WTC11 (cell line): ENCODE results near the gene FAM111B. TPM values are rescaled to one million over a fixed set of nuclear protein-coding genes. Genes with fewer than 3 reads are reported as not detected.

Source experiments
- ATAC-seq: fragments of 200-7000 bp; cut with Tn5 transposase; 2 replicates; pipeline ENCODE4 v1.10.0; 2021; ENCODE audit warnings: mild to moderate bottlenecking, moderate library complexity
- CTCF ChIA-PET: fragments of 300-600 bp; sonication (Branson Sonifier 250); formaldehyde crosslinking; loops from one replicate; lab custom pipeline; 2021; ENCODE audit warnings: antibody characterized with exemption; lab: Charles Lee
- POLR2A ChIA-PET: fragments of 350-600 bp; sonication (Branson Sonifier 250); formaldehyde crosslinking; loops from one replicate; lab custom pipeline; 2021; ENCODE audit warnings: antibody characterized with exemption; lab: Charles Lee
- DNase-seq: peaks from one replicate; pipeline ENCODE4 v3.0.0; 2021; ENCODE audit warnings: low spot score
- H3K27ac Mint-ChIP-seq: 2 replicates; pipeline ENCODE4 v1.8.0; 2021; ENCODE audit warnings: mixed read lengths
- H3K27me3 Mint-ChIP-seq: 2 replicates; pipeline ENCODE4 v1.8.0; 2021; ENCODE audit warnings: low read depth, mild to moderate bottlenecking, moderate library complexity, mixed read lengths
- H3K36me3 Mint-ChIP-seq: 2 replicates; pipeline ENCODE4 v1.8.0; 2021; ENCODE audit warnings: mixed read lengths
- H3K4me1 Mint-ChIP-seq: 2 replicates; pipeline ENCODE4 v1.8.0; 2022; ENCODE audit warnings: mixed read lengths
- H3K4me3 Mint-ChIP-seq: 2 replicates; pipeline ENCODE4 v1.8.0; 2021; ENCODE audit warnings: mild to moderate bottlenecking, moderate library complexity, mixed read lengths
- H3K9me3 Mint-ChIP-seq: 2 replicates; pipeline ENCODE4 v1.8.0; 2021; ENCODE audit warnings: mixed read lengths
- CBFB ChIP-seq: sonication (generic); formaldehyde crosslinking; IDR thresholded peaks from 2 replicates; pipeline ENCODE4 v1.8.1; 2022; ENCODE audit warnings: mild to moderate bottlenecking, low read depth, missing genetic modification reagents
- FOXP1 ChIP-seq: sonication (generic); formaldehyde crosslinking; IDR thresholded peaks from 2 replicates; pipeline ENCODE4 v1.8.0; 2022; ENCODE audit warnings: missing genetic modification reagents, mild to moderate bottlenecking, moderate library complexity, borderline replicate concordance
- GTF2I ChIP-seq: fragments of 250-450 bp; sonication (Bioruptor Pico); conservative IDR thresholded peaks from 2 replicates; pipeline ENCODE4 v1.4.0; 2021; ENCODE audit warnings: mild to moderate bottlenecking
- HMGA2 ChIP-seq: fragments of 250-450 bp; sonication (Bioruptor Pico); IDR thresholded peaks from 2 replicates; pipeline ENCODE4 v1.4.0; 2021; ENCODE audit warnings: mild to moderate bottlenecking, moderate library complexity
- MXD4 ChIP-seq: fragments of 250-450 bp; sonication (Bioruptor Pico); IDR thresholded peaks from 2 replicates; pipeline ENCODE4 v1.8.0; 2021; ENCODE audit warnings: mild to moderate bottlenecking, moderate library complexity, borderline replicate concordance
- NFATC4 ChIP-seq: fragments of 250-450 bp; sonication (Bioruptor Pico); IDR thresholded peaks from 2 replicates; pipeline ENCODE4 v1.9.0; 2021; ENCODE audit warnings: mild to moderate bottlenecking
- NFYB ChIP-seq: sonication (generic); formaldehyde crosslinking; conservative IDR thresholded peaks from 2 replicates; pipeline ENCODE4 v1.8.0; 2022; ENCODE audit warnings: low read depth, missing genetic modification reagents
- NR1H2 ChIP-seq: sonication (generic); formaldehyde crosslinking; IDR thresholded peaks from 2 replicates; pipeline ENCODE4 v1.9.0; 2021; ENCODE audit warnings: mild to moderate bottlenecking, moderate library complexity, missing genetic modification reagents
- SP1 ChIP-seq: sonication (generic); formaldehyde crosslinking; conservative IDR thresholded peaks from 2 replicates; pipeline ENCODE4 v1.8.1; 2022; ENCODE audit warnings: missing genetic modification reagents
- TP53 ChIP-seq: sonication (generic); formaldehyde crosslinking; IDR thresholded peaks from 2 replicates; pipeline ENCODE4 v1.8.1; 2023; ENCODE audit warnings: mild to moderate bottlenecking, missing genetic modification reagents
- ZNF396 ChIP-seq: fragments of 250-450 bp; sonication (Bioruptor Pico); IDR thresholded peaks from 2 replicates; pipeline ENCODE4 v1.8.0; 2021; ENCODE audit warnings: mild to moderate bottlenecking, moderate library complexity, borderline replicate concordance
- ZNF416 ChIP-seq: fragments of 250-450 bp; sonication (Bioruptor Pico); IDR thresholded peaks from 2 replicates; pipeline ENCODE4 v1.9.0; 2021; ENCODE audit warnings: mild to moderate bottlenecking, inconsistent platforms
- ZSCAN18 ChIP-seq: fragments of 250-450 bp; sonication (Bioruptor Pico); IDR thresholded peaks from 2 replicates; pipeline ENCODE4 v2.1.2; 2022; ENCODE audit warnings: mild to moderate bottlenecking, moderate library complexity
- total RNA-seq: library from RNA; stranded (reverse); gene quantifications from 3 replicates; pipeline ENCODE4 v1.2.3, GENCODE V29; 2021
- TF ChIP-seq, protein P1 (sequence below): sonication (generic); formaldehyde crosslinking; IDR thresholded peaks from 2 replicates; pipeline ENCODE4 v1.8.1; 2022; ENCODE audit warnings: missing genetic modification reagents, borderline replicate concordance
- TF ChIP-seq, protein P2 (sequence below): sonication (generic); formaldehyde crosslinking; IDR thresholded peaks from 2 replicates; pipeline ENCODE4 v1.8.1; 2022; ENCODE audit warnings: mild to moderate bottlenecking, moderate library complexity, missing genetic modification reagents
- TF ChIP-seq, protein P3 (sequence below): fragments of 250-450 bp; sonication (Bioruptor Pico); IDR thresholded peaks from 2 replicates; pipeline ENCODE4 v1.9.0; 2021; ENCODE audit warnings: mild to moderate bottlenecking
- TF ChIP-seq, protein P4 (sequence below): sonication (generic); formaldehyde crosslinking; IDR thresholded peaks from 2 replicates; pipeline ENCODE4 v1.8.1; 2023; ENCODE audit warnings: mild to moderate bottlenecking, missing genetic modification reagents

The FAM111B gene
- total RNA-seq, 1 experiment from 2014 or later, result 25.5 TPM

DNA sequence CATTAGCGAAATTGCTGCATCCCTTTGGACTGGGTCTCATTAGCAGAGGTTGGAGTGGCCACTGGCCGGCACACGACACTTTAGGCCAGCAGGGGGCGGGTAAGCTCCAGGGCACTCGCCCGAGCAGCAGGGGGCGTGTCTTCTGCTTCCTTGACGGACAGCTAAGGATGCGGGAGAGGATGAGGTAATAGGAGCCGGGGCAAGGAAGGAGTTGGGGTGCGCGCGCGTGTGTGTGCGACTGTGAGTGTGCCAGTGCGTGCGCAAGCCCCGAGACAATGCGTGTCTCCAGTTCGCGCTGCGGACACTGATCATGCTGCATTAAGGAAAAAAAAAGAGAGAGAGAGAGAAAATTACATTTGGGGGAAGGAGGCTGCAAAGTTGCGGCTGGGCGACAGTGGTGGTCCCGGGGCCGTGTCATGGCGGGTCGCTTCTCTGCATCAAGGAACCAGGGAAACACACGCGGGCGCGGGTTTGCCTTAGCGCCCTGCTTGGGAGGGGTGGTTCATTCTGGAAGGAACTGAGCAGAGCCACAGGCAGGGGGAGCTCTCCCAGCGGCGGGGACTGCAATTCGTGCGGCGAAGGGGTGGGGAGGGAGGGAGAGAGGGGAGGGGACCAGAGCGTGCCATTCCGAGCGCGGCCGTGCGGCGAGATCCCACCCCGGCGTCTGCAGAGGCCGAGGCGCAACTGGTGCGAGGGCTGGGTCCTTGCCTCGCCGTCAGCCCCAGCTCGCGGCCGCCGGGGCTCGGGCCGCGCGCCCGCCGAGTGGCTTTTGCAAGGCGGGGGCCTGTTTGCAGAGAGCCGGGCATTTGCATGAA is 64.7 kb downstream of the FAM111B start, which contains the start of gene DTX4 (continued):
- no peak; the same call in 1 of the 2 replicates for TF ChIP-seq FOXP1 (CRISPR knock-in tag)
- TF ChIP-seq NR1H2, result no peak

GRCh38 chr11:59172345-59173079 is 65.5 kb downstream of the FAM111B start:
- no peak overlapping the region for H3K27ac Mint-ChIP-seq
- peak overlapping the region; percentile 90 for H3K4me3 Mint-ChIP-seq
- ATAC-seq (peak; percentile 8), DNase-seq (peak; percentile 56)
- no peaks in the 10 kb centered on the region for H3K9me3 Mint-ChIP-seq
- TF ChIP-seq, protein P1, sequence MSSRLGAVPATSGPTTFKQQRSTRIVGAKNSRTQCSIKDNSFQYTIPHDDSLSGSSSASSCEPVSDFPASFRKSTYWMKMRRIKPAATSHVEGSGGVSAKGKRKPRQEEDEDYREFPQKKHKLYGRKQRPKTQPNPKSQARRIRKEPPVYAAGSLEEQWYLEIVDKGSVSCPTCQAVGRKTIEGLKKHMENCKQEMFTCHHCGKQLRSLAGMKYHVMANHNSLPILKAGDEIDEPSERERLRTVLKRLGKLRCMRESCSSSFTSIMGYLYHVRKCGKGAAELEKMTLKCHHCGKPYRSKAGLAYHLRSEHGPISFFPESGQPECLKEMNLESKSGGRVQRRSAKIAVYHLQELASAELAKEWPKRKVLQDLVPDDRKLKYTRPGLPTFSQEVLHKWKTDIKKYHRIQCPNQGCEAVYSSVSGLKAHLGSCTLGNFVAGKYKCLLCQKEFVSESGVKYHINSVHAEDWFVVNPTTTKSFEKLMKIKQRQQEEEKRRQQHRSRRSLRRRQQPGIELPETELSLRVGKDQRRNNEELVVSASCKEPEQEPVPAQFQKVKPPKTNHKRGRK (CRISPR knock-in tag), result peak; percentile 3; the same call in 1 of the 2 replicates
- TF ChIP-seq NFYB (CRISPR knock-in tag), result 0 out of 2 replicates have a peak, but pooled peaks have one; percentile 6
- TF ChIP-seq ZSCAN18 (CRISPR knock-in tag), result no peak
- ChIA-PET POLR2A (interaction anchor here (0.8 to 1.8 kb wide), 5 partner anchors 10 to 114 kb away, joined by 3 to 8 read pairs (median 6); no protein-coding TSS in a partner anchor), CTCF (interaction anchor here (1.0 to 14.2 kb wide), 43 partner anchors 11 to 583 kb away, joined by 3 to 382 read pairs (median 5); partner anchors contain the start of genes FAM111B, OR5A1, OR5A2 and STX3)
- peaks cover 6% of the 10 kb centered on the region; the same call in 1 of the 2 replicates for H3K36me3 Mint-ChIP-seq
- H3K27me3 Mint-ChIP-seq, result peaks cover 4% of the 10 kb centered on the region; the same call in 1 of the 2 replicates
- peaks cover 34% of the 10 kb centered on the region for H3K4me1 Mint-ChIP-seq

- Mint-ChIP-seq H3K4me3 (peak overlapping the region; percentile 90), H3K27ac (peak overlapping the region; percentile 54), H3K36me3 (peaks cover 14% of the 10 kb centered on the region), H3K27me3 (peaks cover 4% of the 10 kb centered on the region; the same call in 1 of the 2 replicates), H3K4me1 (peaks cover 42% of the 10 kb centered on the region), H3K9me3 (peaks cover 2% of the 10 kb centered on the region; the same call in 1 of the 2 replicates)
- CTCF ChIA-PET, result interaction anchor here (1.2 to 14.2 kb wide), 7 partner anchors 10 to 120 kb away, joined by 3 to 382 read pairs (median 8); no protein-coding TSS in a partner anchor
- DNase-seq (peak; percentile 66), ATAC-seq (peak; percentile 35)
- POLR2A ChIA-PET, result interaction anchor here (1.0 to 1.8 kb wide), 4 partner anchors 9 to 15 kb away, joined by 3 to 8 read pairs (median 6); no protein-coding TSS in a partner anchor
- TF ChIP-seq NFATC4 (CRISPR knock-in tag), result no peak
- TF ChIP-seq ZNF396 (CRISPR knock-in tag), result no peak
- no peak for TF ChIP-seq TP53 (CRISPR knock-in tag)
- TF ChIP-seq, protein P2, sequence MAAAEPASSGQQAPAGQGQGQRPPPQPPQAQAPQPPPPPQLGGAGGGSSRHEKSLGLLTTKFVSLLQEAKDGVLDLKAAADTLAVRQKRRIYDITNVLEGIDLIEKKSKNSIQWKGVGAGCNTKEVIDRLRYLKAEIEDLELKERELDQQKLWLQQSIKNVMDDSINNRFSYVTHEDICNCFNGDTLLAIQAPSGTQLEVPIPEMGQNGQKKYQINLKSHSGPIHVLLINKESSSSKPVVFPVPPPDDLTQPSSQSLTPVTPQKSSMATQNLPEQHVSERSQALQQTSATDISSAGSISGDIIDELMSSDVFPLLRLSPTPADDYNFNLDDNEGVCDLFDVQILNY (CRISPR knock-in tag), result no peak
- TF ChIP-seq MXD4 (CRISPR knock-in tag), result no peak
- TF ChIP-seq NR1H2, result no peak
- TF ChIP-seq, protein P3, sequence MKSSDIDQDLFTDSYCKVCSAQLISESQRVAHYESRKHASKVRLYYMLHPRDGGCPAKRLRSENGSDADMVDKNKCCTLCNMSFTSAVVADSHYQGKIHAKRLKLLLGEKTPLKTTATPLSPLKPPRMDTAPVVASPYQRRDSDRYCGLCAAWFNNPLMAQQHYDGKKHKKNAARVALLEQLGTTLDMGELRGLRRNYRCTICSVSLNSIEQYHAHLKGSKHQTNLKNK, result no peak
- no peak for TF ChIP-seq GTF2I
- TF ChIP-seq HMGA2 (CRISPR knock-in tag), result no peak
- no peak for TF ChIP-seq SP1 (CRISPR knock-in tag)
- no peak for TF ChIP-seq CBFB (CRISPR knock-in tag)
- no peak for TF ChIP-seq ZNF416 (CRISPR knock-in tag)
- TF ChIP-seq, protein P4, sequence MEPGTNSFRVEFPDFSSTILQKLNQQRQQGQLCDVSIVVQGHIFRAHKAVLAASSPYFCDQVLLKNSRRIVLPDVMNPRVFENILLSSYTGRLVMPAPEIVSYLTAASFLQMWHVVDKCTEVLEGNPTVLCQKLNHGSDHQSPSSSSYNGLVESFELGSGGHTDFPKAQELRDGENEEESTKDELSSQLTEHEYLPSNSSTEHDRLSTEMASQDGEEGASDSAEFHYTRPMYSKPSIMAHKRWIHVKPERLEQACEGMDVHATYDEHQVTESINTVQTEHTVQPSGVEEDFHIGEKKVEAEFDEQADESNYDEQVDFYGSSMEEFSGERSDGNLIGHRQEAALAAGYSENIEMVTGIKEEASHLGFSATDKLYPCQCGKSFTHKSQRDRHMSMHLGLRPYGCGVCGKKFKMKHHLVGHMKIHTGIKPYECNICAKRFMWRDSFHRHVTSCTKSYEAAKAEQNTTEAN (CRISPR knock-in tag), result no peak
Measured at GRCh38 chr11:59173080-59173963, 66.3 kb downstream of the FAM111B start.
